HG02798 (cell line): ENCODE results near the gene PPID.
A peak's percentile ranks its signal among the peaks of the same experiment; 100 is the strongest.
"Not testable (repeated sequence)": the region's sequence is repeated elsewhere in the genome, so short reads cannot be mapped to it uniquely, and the experiment has no call there.

Source experiments
- ATAC-seq: cut with Tn5 transposase; IDR thresholded peaks from one replicate; pipeline ENCODE4 v1.9.1; 2021; ENCODE audit warnings: mild to moderate bottlenecking; ENCODE audit not compliant: unreplicated experiment, poor library complexity

The PPID gene

GRCh38 chr4:158670975-158671664 lies 52.1 kb downstream of the PPID start:
- peak; percentile 22 for ATAC-seq

- no peak for ATAC-seq
These were observed 53.9 kb downstream of the PPID start for GRCh38 chr4:158669310-158669709.

GRCh38 chr4:158667651-158668198 lies 55.5 kb downstream of the PPID start:
- ATAC-seq: no peak

DNA sequence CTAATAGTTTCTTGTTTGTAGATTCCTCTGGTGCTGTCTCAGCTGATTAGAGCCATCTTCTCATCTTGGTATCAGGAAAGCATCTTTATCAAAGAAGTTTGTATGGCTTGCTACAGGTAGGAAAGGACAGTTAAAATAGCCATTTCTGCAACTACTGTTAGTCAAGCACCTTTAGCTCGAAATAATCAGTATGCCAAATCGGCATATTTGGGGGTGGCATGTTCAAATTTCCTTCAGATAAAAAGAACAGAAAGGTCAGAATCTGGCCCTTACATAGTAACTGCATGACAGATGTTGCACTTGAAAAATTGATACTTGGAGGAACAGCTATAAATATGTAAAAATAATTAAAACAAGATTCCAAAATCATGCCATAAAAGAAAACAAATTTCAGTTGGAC lies 56.3 kb downstream of the PPID start:
- ATAC-seq: no peak

- no peak for ATAC-seq
These were observed 58.4 kb downstream of the PPID start for GRCh38 chr4:158664806-158665205.

DNA sequence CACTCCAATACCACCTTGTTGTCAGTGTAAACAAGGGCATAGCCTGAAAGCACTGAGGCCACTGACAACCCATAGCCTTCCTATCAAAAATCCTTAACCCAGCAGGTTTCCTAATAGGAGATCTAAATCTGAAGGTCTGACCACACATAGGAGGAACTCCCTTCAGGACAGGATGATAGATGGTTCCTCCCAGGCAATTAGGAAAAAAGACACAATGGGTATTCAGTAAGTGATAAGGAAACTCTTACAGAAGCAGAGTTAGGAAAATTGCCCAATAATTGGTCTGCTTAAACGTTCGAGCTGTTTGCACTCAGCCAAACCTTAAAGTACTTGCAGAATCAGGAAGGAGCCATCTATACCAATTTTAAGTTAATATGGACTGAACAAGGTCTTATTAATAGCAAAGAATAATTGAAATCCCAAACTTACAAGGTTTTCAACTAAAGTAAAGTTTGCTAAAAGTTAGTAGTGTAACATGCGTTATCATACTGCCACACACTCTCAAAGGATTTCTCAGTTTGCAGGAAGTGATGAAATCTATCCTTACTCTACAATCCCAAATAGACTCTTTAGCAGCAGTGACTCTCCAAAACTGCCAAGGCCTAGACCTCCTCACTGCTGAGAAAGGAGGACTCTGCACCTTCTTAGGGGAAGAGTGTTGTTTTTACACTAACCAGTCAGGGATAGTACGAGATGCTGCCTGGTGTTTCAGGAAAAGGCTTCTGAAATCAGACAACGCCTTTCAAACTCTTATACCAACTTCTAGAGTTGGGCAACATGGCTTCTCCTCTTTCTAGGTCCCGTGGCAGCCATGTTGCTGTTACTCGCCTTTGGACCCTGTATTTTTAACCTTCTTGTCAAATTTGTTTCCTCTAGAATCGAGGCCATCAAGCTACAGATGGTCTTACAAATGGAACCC lies 59.2 kb downstream of the PPID start:
- ATAC-seq: not testable (repeated sequence)

DNA sequence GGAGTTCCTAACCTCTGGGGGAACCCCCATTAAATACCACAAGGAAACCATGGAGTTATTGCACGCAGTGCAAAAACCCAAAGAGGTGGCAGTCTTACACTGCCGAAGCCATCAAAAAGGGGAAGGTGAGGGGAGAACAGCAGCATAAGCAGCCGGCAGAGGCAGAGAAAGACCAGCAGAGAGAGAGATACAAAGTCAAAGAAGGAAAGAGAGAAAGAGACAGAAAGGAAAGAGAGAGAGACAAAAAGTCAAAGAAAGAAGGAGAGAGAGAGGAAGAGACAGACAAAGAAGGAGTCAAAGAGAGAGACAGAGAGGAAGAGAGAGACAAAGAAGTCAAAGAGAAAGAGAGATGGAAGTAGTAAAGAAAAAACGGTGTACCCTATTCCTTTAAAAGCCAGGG lies 59.9 kb downstream of the PPID start:
- not testable (repeated sequence) for ATAC-seq
